ENCODE data around the gene FAM167B. TPM values are rescaled to one million over a fixed set of nuclear protein-coding genes. Genes with fewer than 3 reads are reported as not detected.

The FAM167B gene
- total RNA-seq, 4 donors from 2014 or later, result 1.1 to 1.5 TPM; not detected in 2

DNA sequence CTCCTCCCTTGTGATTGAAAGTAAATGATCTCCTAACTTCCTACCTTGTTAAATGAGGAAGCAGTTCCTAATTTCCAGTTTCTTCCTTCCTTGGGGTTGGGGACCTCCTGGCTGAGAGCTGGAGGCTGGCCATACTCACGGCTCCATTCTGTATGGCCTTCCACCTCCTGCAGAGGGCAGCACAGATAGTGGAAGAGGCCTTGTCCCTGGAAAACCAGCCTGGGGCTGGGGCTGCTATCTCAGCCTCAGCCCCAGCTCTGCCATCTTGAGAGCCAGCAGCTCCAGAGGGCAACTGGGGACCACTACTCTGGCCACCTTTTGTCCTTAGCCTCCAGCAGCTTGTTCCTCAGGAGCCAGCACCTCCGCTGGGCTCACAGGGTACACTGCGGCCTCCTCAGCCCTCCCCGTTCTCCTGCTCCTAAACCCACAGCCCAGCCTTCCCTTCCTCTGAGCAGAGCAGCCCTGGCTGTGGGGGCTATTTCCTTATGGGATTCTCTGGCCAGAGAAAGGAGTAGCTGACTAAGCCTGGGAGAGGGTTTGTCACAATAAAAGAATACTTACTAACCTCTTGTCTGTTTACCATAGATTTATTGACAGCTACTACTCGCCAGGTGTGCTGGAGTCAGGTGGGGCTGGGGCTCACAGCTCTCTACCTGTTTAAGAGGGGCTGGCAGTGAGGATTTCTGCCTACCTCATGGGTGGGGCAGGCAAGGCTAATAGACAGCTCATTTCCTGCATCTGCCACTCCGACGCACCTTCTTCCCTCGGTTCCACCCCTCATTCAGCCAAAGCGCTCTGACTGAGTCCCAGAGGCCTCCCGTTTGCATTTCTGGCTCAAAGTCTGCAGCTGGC, 31.2 kb upstream of the FAM167B start:
- peak; percentile 76 for DNase-seq

DNA sequence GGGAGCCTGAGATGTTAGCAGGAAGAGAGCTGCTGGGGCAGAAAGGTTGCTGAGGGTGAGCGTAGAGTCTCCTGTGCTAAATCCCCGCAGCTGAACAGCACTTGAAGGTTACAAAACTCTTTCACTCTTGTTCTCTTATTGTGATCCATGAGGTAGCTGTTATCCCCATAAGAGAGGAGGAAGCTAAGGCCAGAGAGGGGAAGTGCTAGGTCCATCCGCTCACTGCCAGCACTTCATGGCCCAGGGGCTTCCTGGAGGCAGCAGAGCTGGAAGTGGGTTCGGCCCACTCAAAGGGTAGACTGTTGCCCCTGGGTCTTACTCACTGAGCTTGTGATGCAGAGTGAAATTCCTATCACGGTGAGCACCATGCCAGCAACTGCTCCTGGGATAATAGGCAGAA, 30.5 kb upstream of the FAM167B start:
- Histone ChIP-seq H3K9me3 (no peaks in the 10 kb centered on the region), H3K27ac (peak overlapping the region; percentile 87 to 89 (median 88)), H3K36me3 (no peaks in the 10 kb centered on the region), H3K4me1 (peaks cover 16 to 35% (median 29%) of the 10 kb centered on the region in 4 donors), H3K27me3 (no peaks in the 10 kb centered on the region), H3K4me3 (no peak overlapping the region)
- intact Hi-C loops (cut with DNase I; ENCODE audit: low total_unique reads) (no loop called here), in situ Hi-C loops (cut with MboI; ENCODE audit: low pct_ligation_motif_present in 1 of 4, low pct_unique_long_range_greater_than_20kb in 1 of 4, low sequenced_read_pairs in 3 of 4) (loop anchor here in 1 of 4 donors (25.0 kb wide), 1 partner anchor 171 kb away; the partner anchor contains the start of gene BSDC1)
- DNase-seq, result no peak
- WGBS, 2 donors (ENCODE audit: low coverage in 1 of 2), result 79% methylated on average over 5 of the region's 5 CpGs; no CpG with 5 or more reads in 1 of the 2 donors
- TF ChIP-seq EP300 (IDR thresholded peaks at IDR 0.05; ENCODE audit: low read depth) (no peak), POLR2A (IDR thresholded peaks at IDR 0.05) (no peak), POLR2AphosphoS5 (IDR thresholded peaks at IDR 0.05) (no peak)
- TF ChIP-seq, protein P1, sequence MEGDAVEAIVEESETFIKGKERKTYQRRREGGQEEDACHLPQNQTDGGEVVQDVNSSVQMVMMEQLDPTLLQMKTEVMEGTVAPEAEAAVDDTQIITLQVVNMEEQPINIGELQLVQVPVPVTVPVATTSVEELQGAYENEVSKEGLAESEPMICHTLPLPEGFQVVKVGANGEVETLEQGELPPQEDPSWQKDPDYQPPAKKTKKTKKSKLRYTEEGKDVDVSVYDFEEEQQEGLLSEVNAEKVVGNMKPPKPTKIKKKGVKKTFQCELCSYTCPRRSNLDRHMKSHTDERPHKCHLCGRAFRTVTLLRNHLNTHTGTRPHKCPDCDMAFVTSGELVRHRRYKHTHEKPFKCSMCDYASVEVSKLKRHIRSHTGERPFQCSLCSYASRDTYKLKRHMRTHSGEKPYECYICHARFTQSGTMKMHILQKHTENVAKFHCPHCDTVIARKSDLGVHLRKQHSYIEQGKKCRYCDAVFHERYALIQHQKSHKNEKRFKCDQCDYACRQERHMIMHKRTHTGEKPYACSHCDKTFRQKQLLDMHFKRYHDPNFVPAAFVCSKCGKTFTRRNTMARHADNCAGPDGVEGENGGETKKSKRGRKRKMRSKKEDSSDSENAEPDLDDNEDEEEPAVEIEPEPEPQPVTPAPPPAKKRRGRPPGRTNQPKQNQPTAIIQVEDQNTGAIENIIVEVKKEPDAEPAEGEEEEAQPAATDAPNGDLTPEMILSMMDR (IDR thresholded peaks at IDR 0.05), result no peak

More for the DNA sequence above, 31.2 kb upstream of the FAM167B start:
- WGBS, 2 donors (ENCODE audit: low coverage in 1 of 2), result 44% methylated on average over 9 of the region's 10 CpGs; no CpG with 5 or more reads in 1 of the 2 donors
- intact Hi-C loops (cut with DNase I; ENCODE audit: low total_unique reads) (no loop called here), in situ Hi-C loops (cut with MboI; ENCODE audit: low pct_ligation_motif_present in 1 of 4, low pct_unique_long_range_greater_than_20kb in 1 of 4, low sequenced_read_pairs in 3 of 4) (loop anchor here in 1 of 4 donors (25.0 kb wide), 1 partner anchor 171 kb away; the partner anchor contains the start of gene BSDC1)
- Histone ChIP-seq H3K27ac (peak overlapping the region; percentile 87 to 89 (median 88)), H3K4me1 (peaks cover 11 to 28% (median 22%) of the 10 kb centered on the region in 4 donors), H3K4me3 (no peak overlapping the region), H3K27me3 (no peaks in the 10 kb centered on the region), H3K9me3 (no peaks in the 10 kb centered on the region), H3K36me3 (no peaks in the 10 kb centered on the region)
- peak in 2 of 3 donors; percentile 19 to 20 for TF ChIP-seq POLR2AphosphoS5 (IDR thresholded peaks at IDR 0.05)
- no peak for TF ChIP-seq POLR2A (IDR thresholded peaks at IDR 0.05)
- TF ChIP-seq, protein P1 (IDR thresholded peaks at IDR 0.05), result peak; percentile 73 to 83 (median 75)
- no peak for TF ChIP-seq EP300 (IDR thresholded peaks at IDR 0.05; ENCODE audit: low read depth)

DNA sequence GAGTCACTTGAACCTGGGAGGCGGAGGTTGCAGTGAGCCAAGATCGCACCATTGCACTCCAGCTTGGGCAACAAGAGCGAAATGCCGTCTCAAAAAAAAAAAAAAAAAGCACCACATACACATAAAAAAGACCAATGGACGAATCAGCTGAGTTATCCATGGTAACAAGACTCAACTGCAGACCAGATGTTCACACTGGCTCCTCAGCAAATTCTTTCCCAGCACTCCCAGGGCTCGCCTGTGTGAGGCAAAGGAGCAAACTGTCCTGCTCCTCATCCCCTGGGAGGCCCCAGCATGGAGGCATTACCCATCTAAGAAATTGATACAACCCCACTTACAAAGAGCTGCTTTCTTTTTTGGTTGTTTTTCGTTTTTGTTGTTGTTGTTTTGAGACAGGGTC, 28.0 kb upstream of the FAM167B start:
- no peaks in the 10 kb centered on the region for H3K27me3 ChIP-seq
- WGBS, 2 donors (ENCODE audit: low coverage in 1 of 2), result 92 to 93% methylated on average over 6 to 7 of the region's 7 CpGs
- no peak overlapping the region for H3K4me3 ChIP-seq
- H3K27ac ChIP-seq, result no peak overlapping the region
- no peaks in the 10 kb centered on the region for H3K36me3 ChIP-seq
- no peak for DNase-seq
- peaks cover 28 to 49% (median 43%) of the 10 kb centered on the region in 4 donors for H3K4me1 ChIP-seq
- H3K9me3 ChIP-seq, result no peaks in the 10 kb centered on the region
- intact Hi-C loops (cut with DNase I; ENCODE audit: low total_unique reads), result no loop called here
- TF ChIP-seq POLR2AphosphoS5 (IDR thresholded peaks at IDR 0.05) (no peak), EP300 (IDR thresholded peaks at IDR 0.05; ENCODE audit: low read depth) (no peak), POLR2A (IDR thresholded peaks at IDR 0.05) (no peak)
- TF ChIP-seq, protein P1 (IDR thresholded peaks at IDR 0.05), result no peak
- in situ Hi-C loops (cut with MboI; ENCODE audit: low pct_ligation_motif_present in 1 of 4, low pct_unique_long_range_greater_than_20kb in 1 of 4, low sequenced_read_pairs in 3 of 4), result loop anchor here in 1 of 4 donors (25.0 kb wide), 1 partner anchor 168 kb away; the partner anchor contains the start of gene BSDC1

Data from transverse colon (tissue), 4 donors.